Measurements from ENCODE around the gene RAB31. TPM values are rescaled to one million over a fixed set of nuclear protein-coding genes. Genes with fewer than 3 reads are reported as not detected.
"Not testable (repeated sequence)": the region's sequence is repeated elsewhere in the genome, so short reads cannot be mapped to it uniquely, and the experiment has no call there.

The RAB31 gene
- total RNA-seq, 1 donor from 2014 or later, result 0.73 TPM

DNA sequence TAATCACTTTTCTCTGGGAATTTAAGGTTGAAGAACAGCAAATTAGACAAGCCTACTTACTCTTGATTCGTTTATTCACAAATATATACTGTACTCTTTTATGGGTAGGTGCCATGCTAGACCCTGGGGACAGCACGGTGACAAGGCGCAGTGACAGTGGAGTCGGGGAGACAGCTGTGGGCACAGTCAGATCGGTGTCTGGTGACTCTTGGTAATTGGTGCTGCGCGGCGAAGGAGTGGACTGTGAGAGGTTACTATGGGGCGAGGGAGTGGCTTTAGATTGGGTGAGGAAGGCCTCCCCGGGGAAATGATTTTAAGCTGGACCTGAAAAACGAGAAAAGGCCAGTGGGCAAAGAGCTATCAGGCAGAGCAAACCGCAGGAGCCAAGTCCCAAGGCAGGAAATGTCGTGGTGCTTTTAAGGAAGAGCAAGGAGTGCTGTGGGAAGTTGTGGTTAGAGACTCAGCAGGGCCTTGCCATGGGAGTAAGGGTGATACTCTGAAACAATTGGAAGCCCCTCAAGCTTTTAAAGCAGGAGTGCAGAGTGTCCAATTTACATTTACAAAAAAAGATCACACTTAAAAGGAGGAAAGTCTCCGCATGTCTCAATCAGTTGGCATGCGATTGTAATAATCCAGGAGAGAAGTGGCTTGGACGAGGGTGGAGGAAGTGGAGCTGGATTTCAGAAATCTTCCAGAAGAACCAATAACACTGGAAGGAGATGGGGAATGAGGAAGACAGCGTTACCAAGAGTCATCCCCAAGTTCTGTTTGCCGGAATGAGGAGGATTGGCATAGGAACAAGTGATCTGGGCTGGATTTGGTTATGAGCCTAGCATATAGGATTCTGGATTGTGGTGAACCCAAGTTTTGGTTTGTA lies 141.5 kb downstream of the RAB31 start:
- H3K4me3 Mint-ChIP-seq (ENCODE audit: low read depth), result no peak overlapping the region
- H3K9me3 Mint-ChIP-seq, result no peaks in the 10 kb centered on the region
- H3K36me3 Mint-ChIP-seq (ENCODE audit: low read depth), result no peaks in the 10 kb centered on the region
- no peak for DNase-seq (ENCODE audit: low spot score)
- peaks cover 3% of the 10 kb centered on the region for H3K4me1 Mint-ChIP-seq (ENCODE audit: low read depth)
- H3K27ac Mint-ChIP-seq, result no peak overlapping the region
- H3K27me3 Mint-ChIP-seq (ENCODE audit: low read depth), result peaks cover 41% of the 10 kb centered on the region
- intact Hi-C loops (cut with micrococcal nuclease), result loop anchor here (5.0 kb wide), 1 partner anchor 103 kb away; no protein-coding TSS in a partner anchor

GRCh38 chr18:9850309-9850708 lies 142.2 kb downstream of the RAB31 start:
- peaks cover 3% of the 10 kb centered on the region for H3K4me1 Mint-ChIP-seq (ENCODE audit: low read depth)
- no peak overlapping the region for H3K27ac Mint-ChIP-seq

DNA sequence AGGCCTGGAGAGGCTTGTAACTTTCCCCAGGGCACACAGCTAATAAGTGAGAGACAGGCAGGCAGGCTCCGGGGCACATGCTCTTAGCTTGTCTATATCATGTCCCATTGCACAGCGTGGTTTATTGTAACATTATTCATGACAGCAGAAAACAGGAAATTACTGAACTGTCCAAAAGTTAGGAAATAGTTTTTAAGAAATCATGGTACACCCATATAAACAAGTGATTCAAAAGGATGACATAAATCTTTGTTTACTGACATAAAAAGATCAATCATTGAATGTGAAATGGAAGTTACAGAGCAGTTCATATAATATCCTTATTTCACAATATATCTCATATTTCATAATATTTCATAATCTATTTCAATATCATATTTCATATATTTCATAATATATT lies 143.4 kb downstream of the RAB31 start:
- no peaks in the 10 kb centered on the region for H3K36me3 Mint-ChIP-seq (ENCODE audit: low read depth)
- H3K27me3 Mint-ChIP-seq (ENCODE audit: low read depth), result peaks cover 51% of the 10 kb centered on the region
- H3K9me3 Mint-ChIP-seq, result no peaks in the 10 kb centered on the region
- intact Hi-C loops (cut with micrococcal nuclease), result loop anchor here (5.0 kb wide), 1 partner anchor 101 kb away; no protein-coding TSS in a partner anchor
- H3K4me1 Mint-ChIP-seq (ENCODE audit: low read depth), result peaks cover 3% of the 10 kb centered on the region
- H3K4me3 Mint-ChIP-seq (ENCODE audit: low read depth), result no peak overlapping the region
- no peak for DNase-seq (ENCODE audit: low spot score)
- H3K27ac Mint-ChIP-seq, result no peak overlapping the region

More at GRCh38 chr18:9850309-9850708, 142.2 kb downstream of the RAB31 start:
- H3K4me3 Mint-ChIP-seq (ENCODE audit: low read depth), result no peak overlapping the region
- intact Hi-C loops (cut with micrococcal nuclease), result loop anchor here (5.0 kb wide), 1 partner anchor 102 kb away; no protein-coding TSS in a partner anchor
- DNase-seq (ENCODE audit: low spot score), result no peak
- no peaks in the 10 kb centered on the region for H3K36me3 Mint-ChIP-seq (ENCODE audit: low read depth)
- no peaks in the 10 kb centered on the region for H3K9me3 Mint-ChIP-seq
- peaks cover 43% of the 10 kb centered on the region for H3K27me3 Mint-ChIP-seq (ENCODE audit: low read depth)

DNA sequence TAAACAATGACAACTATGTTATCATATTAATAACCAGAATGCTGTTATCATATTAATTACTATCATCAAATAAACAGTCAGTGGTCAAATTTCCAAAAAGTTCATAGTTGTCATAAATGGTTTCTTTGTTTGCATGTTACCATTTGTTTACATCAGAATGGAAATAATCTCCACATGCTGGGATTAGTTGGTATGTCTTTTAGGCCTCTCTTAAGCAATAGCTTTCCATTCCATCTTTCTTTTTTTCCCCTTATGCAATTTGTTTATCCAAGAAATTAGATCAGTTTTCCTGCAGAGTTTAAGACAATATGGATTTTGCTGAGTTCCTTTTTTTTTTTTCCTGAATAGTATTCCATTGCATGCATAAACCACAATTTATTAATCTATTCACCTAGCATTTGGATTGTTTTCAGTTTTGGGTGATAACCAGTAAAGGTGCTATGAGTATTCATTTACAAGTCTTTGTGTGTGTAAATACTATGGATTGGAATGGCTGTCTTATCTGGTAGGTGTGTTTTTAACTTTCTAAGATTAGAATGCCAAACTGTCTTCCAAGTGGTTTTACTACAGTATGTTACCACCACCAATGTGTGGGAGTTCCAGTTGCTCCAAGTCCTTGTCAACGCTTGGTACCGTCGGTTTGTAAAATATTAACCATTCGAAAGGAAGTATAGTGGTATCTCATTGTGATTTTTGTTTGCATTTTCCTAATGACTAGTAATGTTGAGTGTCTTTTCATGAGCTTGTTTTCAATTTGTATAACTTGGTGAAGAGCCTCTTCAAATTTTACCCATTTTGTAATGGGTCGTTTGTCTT lies 144.4 kb downstream of the RAB31 start:
- H3K9me3 Mint-ChIP-seq, result no peaks in the 10 kb centered on the region
- intact Hi-C loops (cut with micrococcal nuclease), result loop anchor here (5.0 kb wide), 1 partner anchor 100 kb away; no protein-coding TSS in a partner anchor
- H3K27me3 Mint-ChIP-seq (ENCODE audit: low read depth), result peaks cover 47% of the 10 kb centered on the region
- peaks cover 3% of the 10 kb centered on the region for H3K4me1 Mint-ChIP-seq (ENCODE audit: low read depth)
- no peak overlapping the region for H3K4me3 Mint-ChIP-seq (ENCODE audit: low read depth)
- H3K36me3 Mint-ChIP-seq (ENCODE audit: low read depth), result no peaks in the 10 kb centered on the region
- no peak overlapping the region for H3K27ac Mint-ChIP-seq
- DNase-seq (ENCODE audit: low spot score), result no peak

DNA sequence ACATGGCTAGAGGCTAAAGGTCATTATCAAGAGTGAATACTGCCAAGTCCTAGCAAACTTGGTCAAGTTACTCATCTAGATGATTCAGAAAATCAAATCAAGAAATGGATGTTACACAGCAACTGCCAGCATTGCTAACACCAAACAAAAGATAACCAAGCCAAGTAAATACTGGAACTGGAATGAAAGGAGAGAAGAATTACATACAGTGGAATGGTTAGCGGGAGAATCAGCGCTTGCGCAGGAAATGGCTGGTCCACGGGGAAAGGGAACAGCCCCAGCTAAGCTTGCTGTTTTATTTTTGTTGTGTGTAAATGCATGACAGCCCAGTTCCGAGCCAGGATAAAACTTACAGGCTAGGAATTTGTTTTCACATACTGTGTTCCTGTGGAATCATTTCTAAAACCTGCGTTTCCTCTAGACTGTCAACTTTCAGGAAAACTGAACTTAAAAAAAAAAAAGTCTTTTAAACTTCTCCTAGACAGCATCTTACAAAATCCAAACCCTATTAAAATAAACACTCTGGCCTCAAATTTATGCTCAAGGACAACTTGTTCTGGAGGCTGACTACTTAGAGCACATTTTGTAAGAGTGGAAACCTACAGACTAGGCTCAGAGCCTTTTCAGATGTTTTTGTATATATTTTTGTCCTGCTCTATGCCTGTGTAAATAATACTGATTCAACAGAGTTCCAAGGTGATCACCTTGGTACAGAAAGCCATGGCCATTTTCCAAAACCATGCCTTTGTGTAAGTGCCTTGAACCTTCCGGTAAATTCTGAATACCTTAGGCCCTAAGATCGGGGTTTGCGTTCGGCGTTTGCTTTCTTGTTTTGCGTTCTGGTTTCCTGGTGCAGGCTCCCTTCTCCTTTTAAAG lies 146.9 kb downstream of the RAB31 start:
- no peak for DNase-seq (ENCODE audit: low spot score)
- peaks cover 7% of the 10 kb centered on the region for H3K4me1 Mint-ChIP-seq (ENCODE audit: low read depth)
- H3K4me3 Mint-ChIP-seq (ENCODE audit: low read depth), result no peak overlapping the region
- no peaks in the 10 kb centered on the region for H3K36me3 Mint-ChIP-seq (ENCODE audit: low read depth)
- intact Hi-C loops (cut with micrococcal nuclease), result loop anchor here (5.0 kb wide), 1 partner anchor 97 kb away; no protein-coding TSS in a partner anchor
- no peak overlapping the region for H3K27ac Mint-ChIP-seq
- no peaks in the 10 kb centered on the region for H3K9me3 Mint-ChIP-seq
- H3K27me3 Mint-ChIP-seq (ENCODE audit: low read depth), result peaks cover 25% of the 10 kb centered on the region

DNA sequence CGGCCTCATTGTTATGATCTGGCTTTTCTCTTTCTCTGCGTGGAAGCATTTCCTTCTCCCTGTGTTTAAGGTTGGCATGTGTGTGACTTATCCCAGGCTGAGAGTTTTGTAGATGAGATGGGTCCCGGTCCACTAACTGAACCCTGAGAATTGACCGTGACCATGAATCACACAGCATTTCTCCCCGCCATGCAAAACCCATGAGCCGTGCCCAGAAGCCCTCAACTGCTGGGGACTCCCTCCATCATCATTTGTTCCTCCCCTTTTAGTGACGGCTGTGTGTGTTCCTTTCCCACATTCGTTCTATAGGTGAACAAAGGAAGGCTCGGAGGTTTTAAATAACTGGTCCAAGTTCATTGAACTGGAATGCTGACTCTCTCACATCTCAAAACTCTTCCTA lies 147.6 kb downstream of the RAB31 start:
- H3K4me1 Mint-ChIP-seq (ENCODE audit: low read depth), result peaks cover 7% of the 10 kb centered on the region
- no peaks in the 10 kb centered on the region for H3K36me3 Mint-ChIP-seq (ENCODE audit: low read depth)
- no peak for DNase-seq (ENCODE audit: low spot score)
- intact Hi-C loops (cut with micrococcal nuclease), result no loop called here
- H3K4me3 Mint-ChIP-seq (ENCODE audit: low read depth), result no peak overlapping the region
- H3K9me3 Mint-ChIP-seq, result no peaks in the 10 kb centered on the region
- H3K27ac Mint-ChIP-seq, result no peak overlapping the region
- peaks cover 21% of the 10 kb centered on the region for H3K27me3 Mint-ChIP-seq (ENCODE audit: low read depth)

- Mint-ChIP-seq H3K36me3 (ENCODE audit: low read depth) (no peaks in the 10 kb centered on the region), H3K9me3 (no peaks in the 10 kb centered on the region), H3K4me1 (ENCODE audit: low read depth) (peaks cover 7% of the 10 kb centered on the region), H3K27me3 (ENCODE audit: low read depth) (peaks cover 21% of the 10 kb centered on the region), H3K4me3 (ENCODE audit: low read depth) (no peak overlapping the region), H3K27ac (no peak overlapping the region)
- DNase-seq (ENCODE audit: low spot score), result no peak
- intact Hi-C loops (cut with micrococcal nuclease), result no loop called here
Measured at GRCh38 chr18:9856092-9856491, 148.0 kb downstream of the RAB31 start.

DNA sequence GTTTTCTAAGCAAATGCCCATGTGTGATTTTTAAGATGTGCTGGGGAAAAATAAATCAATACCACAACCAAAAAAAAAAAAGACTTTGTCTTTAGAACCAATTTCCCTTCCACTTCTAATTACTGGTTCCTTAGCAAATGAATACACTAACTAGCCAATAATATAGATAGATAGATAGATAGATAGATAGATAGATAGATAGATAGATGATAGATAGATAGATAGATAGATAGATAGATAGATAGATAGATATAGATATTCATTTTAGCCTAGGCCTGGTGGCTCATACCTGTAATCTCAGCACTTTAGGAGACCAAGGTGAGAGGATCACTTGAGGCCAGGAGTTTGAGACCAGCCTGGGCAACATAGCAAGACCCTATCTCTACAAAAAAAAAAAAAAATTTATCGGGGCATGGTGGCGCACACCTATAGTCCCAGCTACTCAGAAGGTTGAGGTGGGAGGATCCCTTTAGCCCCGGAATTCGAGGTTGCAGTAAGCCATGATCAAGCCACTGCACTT lies 149.4 kb downstream of the RAB31 start:
- H3K4me1 Mint-ChIP-seq (ENCODE audit: low read depth), result peaks cover 21% of the 10 kb centered on the region
- H3K36me3 Mint-ChIP-seq (ENCODE audit: low read depth); intact Hi-C loops (cut with micrococcal nuclease); H3K9me3 Mint-ChIP-seq; DNase-seq (ENCODE audit: low spot score); H3K4me3 Mint-ChIP-seq (ENCODE audit: low read depth); H3K27ac Mint-ChIP-seq: not testable (repeated sequence)
- H3K27me3 Mint-ChIP-seq (ENCODE audit: low read depth), result peaks cover 19% of the 10 kb centered on the region

GRCh38 chr18:9858642-9859041 lies 150.5 kb downstream of the RAB31 start:
- H3K4me3 Mint-ChIP-seq (ENCODE audit: low read depth), result no peak overlapping the region
- H3K4me1 Mint-ChIP-seq (ENCODE audit: low read depth), result peaks cover 32% of the 10 kb centered on the region
- no peak for DNase-seq (ENCODE audit: low spot score)
- intact Hi-C loops (cut with micrococcal nuclease), result no loop called here
- H3K9me3 Mint-ChIP-seq, result peaks cover 4% of the 10 kb centered on the region
- peaks cover 19% of the 10 kb centered on the region for H3K27me3 Mint-ChIP-seq (ENCODE audit: low read depth)
- H3K36me3 Mint-ChIP-seq (ENCODE audit: low read depth), result peaks cover 3% of the 10 kb centered on the region
- H3K27ac Mint-ChIP-seq, result no peak overlapping the region

DNA sequence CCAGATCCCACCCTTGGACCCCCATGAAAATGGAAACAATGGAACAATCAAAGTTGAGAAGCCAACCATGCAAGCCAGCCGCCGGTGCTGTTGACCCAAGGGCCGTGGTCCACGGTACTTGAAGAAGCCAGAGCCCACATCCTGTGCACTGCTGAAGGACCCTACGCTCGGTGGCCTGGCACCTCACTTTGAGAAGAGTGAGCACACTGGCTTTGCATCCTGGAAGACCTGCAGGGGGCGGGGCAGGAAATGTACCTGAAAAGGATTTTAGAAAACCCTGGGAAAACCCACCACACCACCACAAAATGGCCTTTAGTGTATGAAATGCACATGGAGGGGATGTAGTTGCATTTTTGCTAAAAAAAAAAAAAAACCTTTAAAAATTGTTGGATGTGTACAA lies 151.1 kb downstream of the RAB31 start:
- Mint-ChIP-seq H3K27me3 (ENCODE audit: low read depth) (peaks cover 18% of the 10 kb centered on the region), H3K36me3 (ENCODE audit: low read depth) (peaks cover 3% of the 10 kb centered on the region), H3K4me1 (ENCODE audit: low read depth) (peaks cover 32% of the 10 kb centered on the region), H3K27ac (no peak overlapping the region), H3K4me3 (ENCODE audit: low read depth) (no peak overlapping the region), H3K9me3 (peaks cover 4% of the 10 kb centered on the region)
- no peak for DNase-seq (ENCODE audit: low spot score)
- intact Hi-C loops (cut with micrococcal nuclease), result no loop called here

GRCh38 chr18:9860682-9861081 lies 152.6 kb downstream of the RAB31 start:
- Mint-ChIP-seq H3K36me3 (ENCODE audit: low read depth) (peaks cover 9% of the 10 kb centered on the region), H3K9me3 (peaks cover 10% of the 10 kb centered on the region), H3K4me1 (ENCODE audit: low read depth) (peaks cover 32% of the 10 kb centered on the region), H3K27me3 (ENCODE audit: low read depth) (peaks cover 10% of the 10 kb centered on the region), H3K27ac (no peak overlapping the region), H3K4me3 (ENCODE audit: low read depth) (no peak overlapping the region)
- intact Hi-C loops (cut with micrococcal nuclease), result loop anchor here (5.0 kb wide), 1 partner anchor 37 kb away; no protein-coding TSS in a partner anchor
- DNase-seq (ENCODE audit: low spot score), result no peak

GRCh38 chr18:9861157-9861556 lies 153.1 kb downstream of the RAB31 start:
- intact Hi-C loops (cut with micrococcal nuclease), result loop anchor here (5.0 kb wide), 1 partner anchor 36 kb away; no protein-coding TSS in a partner anchor
- DNase-seq (ENCODE audit: low spot score), result no peak
- H3K9me3 Mint-ChIP-seq, result peaks cover 15% of the 10 kb centered on the region
- peak overlapping the region; percentile 95 for H3K27ac Mint-ChIP-seq
- no peak overlapping the region for H3K4me3 Mint-ChIP-seq (ENCODE audit: low read depth)
- H3K4me1 Mint-ChIP-seq (ENCODE audit: low read depth), result peaks cover 32% of the 10 kb centered on the region
- peaks cover 6% of the 10 kb centered on the region for H3K27me3 Mint-ChIP-seq (ENCODE audit: low read depth)
- peaks cover 14% of the 10 kb centered on the region for H3K36me3 Mint-ChIP-seq (ENCODE audit: low read depth)
